Measurements from ENCODE around the gene PPP2R3B.

DNA sequence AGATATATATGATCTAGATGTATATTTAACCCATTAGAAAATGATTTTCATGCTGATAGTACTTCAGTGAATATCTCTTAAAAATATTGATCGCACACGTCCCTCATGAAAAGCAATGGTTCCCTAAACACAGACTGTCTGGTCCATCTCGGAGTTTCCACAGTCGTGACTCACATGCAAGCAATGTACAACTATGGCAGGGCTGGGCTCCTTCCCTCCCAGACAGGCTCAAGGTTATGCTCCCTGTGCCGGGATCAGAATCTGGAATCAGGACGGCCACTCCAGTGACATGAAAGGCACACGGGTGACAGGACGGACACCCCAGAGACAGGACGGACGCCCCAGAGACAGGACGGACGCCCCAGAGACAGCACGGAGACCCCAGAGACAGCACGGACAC, 40.2 kb upstream of the PPP2R3B start:
- TF ChIP-seq, protein P1, sequence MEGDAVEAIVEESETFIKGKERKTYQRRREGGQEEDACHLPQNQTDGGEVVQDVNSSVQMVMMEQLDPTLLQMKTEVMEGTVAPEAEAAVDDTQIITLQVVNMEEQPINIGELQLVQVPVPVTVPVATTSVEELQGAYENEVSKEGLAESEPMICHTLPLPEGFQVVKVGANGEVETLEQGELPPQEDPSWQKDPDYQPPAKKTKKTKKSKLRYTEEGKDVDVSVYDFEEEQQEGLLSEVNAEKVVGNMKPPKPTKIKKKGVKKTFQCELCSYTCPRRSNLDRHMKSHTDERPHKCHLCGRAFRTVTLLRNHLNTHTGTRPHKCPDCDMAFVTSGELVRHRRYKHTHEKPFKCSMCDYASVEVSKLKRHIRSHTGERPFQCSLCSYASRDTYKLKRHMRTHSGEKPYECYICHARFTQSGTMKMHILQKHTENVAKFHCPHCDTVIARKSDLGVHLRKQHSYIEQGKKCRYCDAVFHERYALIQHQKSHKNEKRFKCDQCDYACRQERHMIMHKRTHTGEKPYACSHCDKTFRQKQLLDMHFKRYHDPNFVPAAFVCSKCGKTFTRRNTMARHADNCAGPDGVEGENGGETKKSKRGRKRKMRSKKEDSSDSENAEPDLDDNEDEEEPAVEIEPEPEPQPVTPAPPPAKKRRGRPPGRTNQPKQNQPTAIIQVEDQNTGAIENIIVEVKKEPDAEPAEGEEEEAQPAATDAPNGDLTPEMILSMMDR (IDR thresholded peaks at IDR 0.05) = no peak
- TF ChIP-seq POLR2A (IDR thresholded peaks at IDR 0.05) = no peak

Measured in heart left ventricle (tissue), 13 donors.